H1 (cell line): ENCODE data around the gene UCN. TPM values are rescaled to one million over a fixed set of nuclear protein-coding genes. Genes with fewer than 3 reads are reported as not detected.

Experiments used
- CTCF ChIA-PET: fragments of 300-600 bp; sonication (Branson Sonifier 250); formaldehyde crosslinking; loops from one replicate; lab custom pipeline; 2021; ENCODE audit not compliant: partially characterized antibody; lab: Charles Lee
- POLR2A ChIA-PET: fragments of 300-600 bp; sonication (Branson Sonifier 250); formaldehyde crosslinking; loops from one replicate; lab custom pipeline; 2021; ENCODE audit warnings: inconsistent platforms; ENCODE audit not compliant: partially characterized antibody; lab: Charles Lee
- DNase-seq, 2 experiments: peaks; one replicate each; pipeline versions ENCODE4 v3.0.0 to v3.0.0-alpha.2; 2010 to 2022; ENCODE audit warnings: low spot score in 2 of 2, low read depth in 1 of 2, mixed read lengths in 1 of 2
- FAIRE-seq: peaks from 2 replicates; lab custom pipeline; 2011; peaks lifted over from hg19 to GRCh38; lab: Jason Lieb, UNC
- H2AFZ ChIP-seq: 2 replicates; pipeline ENCODE4 v1.8.1; 2012; ENCODE audit warnings: low read length, inconsistent platforms
- H2AK5ac ChIP-seq: 2 replicates; pipeline ENCODE4 v1.6.1; 2013; ENCODE audit warnings: low read depth, low read length
- H2BK120ac ChIP-seq: replicated peaks from 2 replicates; pipeline ENCODE3; 2013; ENCODE audit warnings: low read depth, low read length, inconsistent platforms
- H2BK12ac ChIP-seq: 2 replicates; pipeline ENCODE4 v1.6.1; 2013; ENCODE audit warnings: low read depth, low read length
- H2BK15ac ChIP-seq: 2 replicates; pipeline ENCODE4 v1.6.1; 2013; ENCODE audit warnings: low read length
- H2BK20ac ChIP-seq: 2 replicates; pipeline ENCODE4 v1.6.1; 2013; ENCODE audit warnings: low read length
- H2BK5ac ChIP-seq: 2 replicates; pipeline ENCODE4 v1.6.1; 2013; ENCODE audit warnings: low read depth, low read length
- H3K14ac ChIP-seq: 2 replicates; pipeline ENCODE4 v1.6.1; 2013; ENCODE audit warnings: inconsistent platforms; ENCODE audit not compliant: insufficient read length
- H3K18ac ChIP-seq: 2 replicates; pipeline ENCODE4 v1.6.1; 2013; ENCODE audit warnings: low read length; ENCODE audit errors: extremely low read depth
- H3K23ac ChIP-seq: 2 replicates; pipeline ENCODE4 v1.6.1; 2013; ENCODE audit warnings: inconsistent platforms; ENCODE audit not compliant: insufficient read length
- H3K23me2 ChIP-seq: 2 replicates; pipeline ENCODE4 v1.6.1; 2013; ENCODE audit warnings: low read depth, low read length
- H3K27ac ChIP-seq: 2 replicates; pipeline ENCODE4 v1.6.1; 2011; ENCODE audit warnings: low read depth, low read length, inconsistent platforms
- H3K27me3 ChIP-seq, 4 experiments: replicated peaks in 1 of 4; 1 replicate in 1 of 4; 2 replicates in 3 of 4; pipeline versions ENCODE4 v1.6.1 to v1.8.1; 2011 to 2013; ENCODE audit warnings: low read length in 3 of 4, mild to moderate bottlenecking in 3 of 4, inconsistent platforms in 2 of 4, mixed read lengths in 2 of 4, moderate library complexity in 1 of 4; ENCODE audit not compliant: control insufficient read depth in 3 of 4, insufficient read depth in 3 of 4; ENCODE audit errors: extremely low read depth in 1 of 4
- H3K36me3 ChIP-seq, 4 experiments: 2 replicates each; pipeline versions ENCODE4 v1.6.1 to v1.8.1; 2011 to 2013; ENCODE audit warnings: mild to moderate bottlenecking in 4 of 4, low read length in 3 of 4, moderate library complexity in 2 of 4, control low read depth in 1 of 4, inconsistent platforms in 1 of 4; ENCODE audit not compliant: insufficient read depth in 4 of 4, control insufficient read depth in 2 of 4
- H3K4ac ChIP-seq: replicated peaks from 2 replicates; pipeline ENCODE3; 2013; ENCODE audit warnings: low read length, low read depth, mixed read lengths, inconsistent platforms; ENCODE audit not compliant: insufficient read length
- H3K4me1 ChIP-seq, 4 experiments: replicated peaks in 1 of 4; 1 replicate in 1 of 4; 2 replicates in 3 of 4; pipeline versions ENCODE4 v1.6.1 to v1.8.1; 2011 to 2013; ENCODE audit warnings: low read length in 3 of 4, inconsistent platforms in 2 of 4, mixed read lengths in 1 of 4; ENCODE audit not compliant: insufficient read depth in 4 of 4, control insufficient read depth in 3 of 4
- H3K4me2 ChIP-seq, 2 experiments: 2 replicates each; pipeline versions ENCODE4 v1.6.1 to v1.8.1; 2011 to 2013; ENCODE audit warnings: low read depth in 2 of 2, low read length in 2 of 2, control low read depth in 1 of 2, inconsistent platforms in 1 of 2, mild to moderate bottlenecking in 1 of 2; ENCODE audit not compliant: insufficient read depth in 1 of 2
- H3K4me3 ChIP-seq, 4 experiments: fragments of 200-600, 300-600 bp in 1 of 4; sonication (generic), shearing (Covaris generic), sonication (Bioruptor Twin) in 1 of 4; 2 replicates each; pipeline versions ENCODE4 v1.5.1 to v1.8.1; 2011 to 2016; ENCODE audit warnings: low read length in 4 of 4, low read depth in 3 of 4, control low read depth in 2 of 4, inconsistent platforms in 2 of 4, mild to moderate bottlenecking in 2 of 4, mixed read lengths in 1 of 4, moderate library complexity in 1 of 4; ENCODE audit not compliant: insufficient read depth in 2 of 4; ENCODE audit errors: extremely low read depth in 1 of 4
- H3K56ac ChIP-seq: replicated peaks from 2 replicates; pipeline ENCODE3; 2013; ENCODE audit warnings: low read depth, mild to moderate bottlenecking, mixed read lengths, low read length, inconsistent platforms; ENCODE audit not compliant: insufficient read length
- H3K79me1 ChIP-seq: 2 replicates; pipeline ENCODE4 v1.6.1; 2013; ENCODE audit warnings: low read depth, low read length, control low read depth
- H3K79me2 ChIP-seq, 2 experiments: 2 replicates each; pipeline versions ENCODE4 v1.6.1 to v1.8.1; 2012 to 2013; ENCODE audit warnings: low read length in 2 of 2, mild to moderate bottlenecking in 2 of 2, inconsistent platforms in 1 of 2; ENCODE audit not compliant: insufficient read depth in 2 of 2, control insufficient read depth in 1 of 2
- H3K9ac ChIP-seq, 4 experiments: replicated peaks in 1 of 4; 1 replicate in 1 of 4; 2 replicates in 3 of 4; pipeline versions ENCODE4 v1.6.1 to v1.8.1; 2011 to 2013; ENCODE audit warnings: low read depth in 3 of 4, low read length in 3 of 4, control low read depth in 2 of 4, mild to moderate bottlenecking in 2 of 4, moderate library complexity in 2 of 4, inconsistent platforms in 1 of 4; ENCODE audit errors: extremely low read depth in 1 of 4
- H3K9me3 ChIP-seq, 2 experiments: 2 replicates each; pipeline versions ENCODE4 v1.6.1 to v1.8.1; 2012 to 2013; ENCODE audit warnings: mild to moderate bottlenecking in 2 of 2, moderate library complexity in 2 of 2, control low read depth in 1 of 2, inconsistent platforms in 1 of 2, low read depth in 1 of 2, low read length in 1 of 2, mixed read lengths in 1 of 2; ENCODE audit not compliant: insufficient read depth in 2 of 2
- H4K20me1 ChIP-seq, 2 experiments: replicated peaks in 1 of 2; 2 replicates each; pipeline versions ENCODE3 to v1.8.1; 2011 to 2013; ENCODE audit warnings: inconsistent platforms in 2 of 2, low read length in 2 of 2, mild to moderate bottlenecking in 1 of 2; ENCODE audit not compliant: insufficient read depth in 2 of 2, control insufficient read depth in 1 of 2
- H4K5ac ChIP-seq: 2 replicates; pipeline ENCODE4 v1.6.1; 2013; ENCODE audit warnings: low read length, low read depth, mixed read lengths, inconsistent platforms; ENCODE audit not compliant: insufficient read length
- H4K8ac ChIP-seq: 2 replicates; pipeline ENCODE4 v1.8.0; 2013; ENCODE audit warnings: mild to moderate bottlenecking, moderate library complexity, low read length, inconsistent platforms; ENCODE audit not compliant: insufficient read depth; ENCODE audit errors: extremely low read depth
- H4K91ac ChIP-seq: replicated peaks from 2 replicates; pipeline ENCODE3; 2013; ENCODE audit warnings: low read length, mixed read lengths, inconsistent platforms; ENCODE audit not compliant: insufficient read length
- ASH2L ChIP-seq: fragments of 200-600, 300-600 bp; sonication (generic); IDR thresholded peaks from one replicate; pipeline ENCODE4 v1.7.1; 2017; ENCODE audit warnings: low read length
- ATF3 ChIP-seq: IDR thresholded peaks from 2 replicates; pipeline ENCODE4 v1.6.1; 2011; ENCODE audit warnings: low read depth, mild to moderate bottlenecking, low read length; ENCODE audit not compliant: insufficient read depth
- BRCA1 ChIP-seq: IDR thresholded peaks from 2 replicates; pipeline ENCODE4 v1.6.1; 2012; ENCODE audit warnings: low read depth, low read length, improper control_type of control experiment
- EP300 ChIP-seq, 2 experiments: IDR thresholded peaks; 1 replicate in 1 of 2; 2 replicates in 1 of 2; pipeline ENCODE4 v1.6.1; 2011 to 2012; ENCODE audit warnings: low read depth in 2 of 2, low read length in 2 of 2, mild to moderate bottlenecking in 2 of 2, borderline replicate concordance in 1 of 2, inconsistent platforms in 1 of 2, moderate library complexity in 1 of 2
- FOSL1 ChIP-seq: IDR thresholded peaks from 2 replicates; pipeline ENCODE4 v1.6.1; 2011; ENCODE audit warnings: mild to moderate bottlenecking, low read depth, low read length, moderate library complexity; ENCODE audit not compliant: insufficient read depth
- GABPA ChIP-seq: IDR thresholded peaks from 2 replicates; pipeline ENCODE4 v1.6.1; 2011; ENCODE audit warnings: mild to moderate bottlenecking, low read length, moderate library complexity, borderline replicate concordance; ENCODE audit not compliant: insufficient read depth
- GTF2F1 ChIP-seq: IDR thresholded peaks from 2 replicates; pipeline ENCODE4 v1.6.1; 2012; ENCODE audit warnings: low read depth, low read length, improper control_type of control experiment, borderline replicate concordance
- HDAC6 ChIP-seq: IDR thresholded peaks from one replicate; pipeline ENCODE4 v1.7.1; 2012; ENCODE audit warnings: low read depth, mild to moderate bottlenecking, inconsistent platforms, low read length, moderate library complexity
- NANOG ChIP-seq: IDR thresholded peaks from 2 replicates; pipeline ENCODE4 v1.6.1; 2011; ENCODE audit warnings: low read length, low read depth, mild to moderate bottlenecking, inconsistent platforms; ENCODE audit not compliant: insufficient read depth, poor library complexity, severe bottlenecking
- NRF1 ChIP-seq: IDR thresholded peaks from 2 replicates; pipeline ENCODE4 v1.6.1; 2011; ENCODE audit warnings: mild to moderate bottlenecking, low read depth, low read length, improper control_type of control experiment
- SIN3A ChIP-seq, 2 experiments: IDR thresholded peaks in 1 of 2; conservative IDR thresholded peaks in 1 of 2; 2 replicates each; pipeline ENCODE4 v1.6.1; 2011 to 2012; ENCODE audit warnings: low read length in 2 of 2, improper control_type of control experiment in 1 of 2, low read depth in 1 of 2, mild to moderate bottlenecking in 1 of 2
- SIRT6 ChIP-seq: IDR thresholded peaks from one replicate; pipeline ENCODE4 v1.7.1; 2012; ENCODE audit warnings: low read length, inconsistent platforms
- YY1 ChIP-seq: IDR thresholded peaks from 2 replicates; pipeline ENCODE4 v1.6.1; 2011; ENCODE audit warnings: low read depth, mild to moderate bottlenecking, low read length
- WGBS, 2 experiments: shearing (Covaris generic) in 1 of 2; methylation state at CpG; one replicate each; pipeline versions ENCODE4 v1.1.6 to v1.1.7; 2013 to 2015; ENCODE audit warnings: low lambda C conversion rate in 2 of 2, mixed read lengths in 2 of 2, inconsistent platforms in 1 of 2, low coverage in 1 of 2, missing lambda C conversion rate in 1 of 2; ENCODE audit not compliant: insufficient replicate concordance in 2 of 2, insufficient coverage in 1 of 2, insufficient read length in 1 of 2; ENCODE audit errors: extremely low coverage in 1 of 2, missing lambda C conversion rate in 1 of 2; 5-methylcytosine and 5-hydroxymethylcytosine counted together
- polyA plus RNA-seq, 7 experiments: library from polyadenylated mRNA; depleted of rRNA in 3 of 7; stranded (reverse) in 5 of 7; unstranded in 2 of 7; fragments of >200 nt in 5 of 7; fragments of 200-250 nt in 2 of 7; gene quantifications; 1 replicate in 5 of 7; 2 replicates in 1 of 7; 4 replicates in 1 of 7; pipeline versions ENCODE4 v1.2.1 to v1.2.3, GENCODE V29; 2011 to 2013; ENCODE audit warnings: missing spikeins in 2 of 7, mixed read lengths in 2 of 7
- total RNA-seq: library from RNA; stranded (reverse); fragmentation: NEBNext Ultra II Directional; extraction: Animal tissue kit (Norgen Biotek cat#: 25700); gene quantifications from 2 replicates; pipeline ENCODE4 v1.2.1, GENCODE V29; 2021

Gene UCN
- total and polyA plus RNA-seq, 2 of the 8 experiments (the other 6 are each of a cell fraction or from before 2014, with no cell fraction given) = 0.35 TPM; not detected in 1

DNA sequence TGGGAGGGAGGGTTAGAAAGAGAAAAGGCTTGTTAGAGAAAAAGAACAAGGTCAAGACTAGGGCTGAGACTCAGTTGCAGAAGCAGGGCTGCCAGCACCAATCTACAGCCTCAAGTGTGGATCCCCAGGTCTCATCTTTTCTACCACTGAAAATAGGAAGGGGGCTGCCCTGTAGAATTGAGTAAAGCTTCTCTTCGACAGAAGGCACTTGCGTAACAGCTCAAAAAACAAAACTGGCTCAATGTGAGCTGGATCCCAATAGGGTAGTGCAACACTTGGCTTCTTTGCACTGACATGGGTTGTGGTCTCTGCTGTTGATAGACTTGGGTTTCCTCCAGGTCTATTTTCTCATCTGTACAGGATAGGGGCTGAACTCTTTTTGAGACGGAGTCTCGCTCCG, 16.5 kb upstream of the UCN start:
- no peak for DNase-seq
- Histone ChIP-seq H2BK15ac (no peak overlapping the region), H2AK5ac (no peak overlapping the region), H2BK5ac (no peak overlapping the region), H3K23me2 (peaks cover 7% of the 10 kb centered on the region), H4K8ac (no peak overlapping the region), H3K9ac (no peak overlapping the region), H3K4me2 (no peak overlapping the region; a peak in 1 of 4 replicates), H2BK120ac (no peak overlapping the region), H2AFZ (no peak overlapping the region), H3K9me3 (no peaks in the 10 kb centered on the region; a peak in 1 of 4 replicates), H3K4ac (no peak overlapping the region), H3K27me3 (no peaks in the 10 kb centered on the region), H3K4me1 (peaks cover 0 to 10% (median 0%) of the 10 kb centered on the region in 4 experiments; a peak in 4 of 7 replicates), H3K56ac (no peak overlapping the region), H2BK12ac (no peak overlapping the region), H2BK20ac (no peak overlapping the region), H4K20me1 (no peaks in the 10 kb centered on the region), H3K36me3 (peaks cover 27 to 37% (median 34%) of the 10 kb centered on the region in 4 experiments), H3K79me1 (no peaks in the 10 kb centered on the region), H3K23ac (no peak overlapping the region), H4K91ac (no peak overlapping the region), H3K4me3 (no peak overlapping the region), H4K5ac (no peak overlapping the region), H3K18ac (no peak overlapping the region), H3K27ac (no peak overlapping the region), H3K14ac (no peak overlapping the region), H3K79me2 (no peaks in the 10 kb centered on the region; a peak in 1 of 4 replicates)
- WGBS, 2 experiments = 94% methylated on average over 5 of the region's 5 CpGs; no CpG with 5 or more reads in 1 of the 2 experiments
- CTCF ChIA-PET = interaction anchor here (1.5 to 10.3 kb wide), 4 partner anchors 9 to 45 kb away, joined by 3 to 128 read pairs (median 8); partner anchors contain the start of genes EIF2B4, SNX17 and UCN
- POLR2A ChIA-PET = interaction anchor here (0.6 to 9.4 kb wide), 11 partner anchors 9 to 83 kb away, joined by 3 to 105 read pairs (median 11); partner anchors contain the start of genes TRIM54, UCN and ZNF513
- FAIRE-seq = no peak
- TF ChIP-seq GTF2F1 (no peak), FOSL1 (no peak), SIN3A (conservative IDR thresholded peaks at IDR 0.05 in 1 of 2, IDR thresholded peaks at IDR 0.05 in 1 of 2; ENCODE audit: low read depth in 1 of 2, low read length in 2 of 2) (no peak), BRCA1 (no peak), HDAC6 (no peak), EP300 (IDR thresholded peaks at IDR 0.05; ENCODE audit: borderline replicate concordance in 1 of 2, low read depth in 2 of 2, low read length in 2 of 2) (no peak), NANOG (no peak), ASH2L (no peak), ATF3 (no peak), SIRT6 (no peak), YY1 (no peak), NRF1 (no peak), GABPA (no peak)
